ENCODE results near the gene RBM38. TPM values are rescaled to one million over a fixed set of nuclear protein-coding genes. Genes with fewer than 3 reads are reported as not detected.

RBM38 gene
- total and polyA plus RNA-seq, 7 donors: 73.2 to 308 (median 135) TPM

- no peaks in the 10 kb centered on the region for H3K27me3 ChIP-seq (ENCODE audit: insufficient read depth in 3 of 3, low read length in 2 of 3)
- TF ChIP-seq CTCF (IDR thresholded peaks at IDR 0.05): no peak
- ATAC-seq (no peak), DNase-seq (no peak)
- no peak overlapping the region for H3K4me3 ChIP-seq
- H3K36me3 ChIP-seq (ENCODE audit: insufficient read depth in 1 of 2, low read depth in 1 of 2): peaks cover 4 to 57% of the 10 kb centered on the region in 2 donors
- peak overlapping the region; percentile 74 for H3K27ac ChIP-seq
- WGBS, 3 donors: 60 to 78% (median 60%) methylated on average over 29 of the region's 29 CpGs
- no peaks in the 10 kb centered on the region for H3K9me3 ChIP-seq
- peaks cover 43% of the 10 kb centered on the region for H3K4me1 ChIP-seq
- intact Hi-C loops (cut with DNase I): no loop called here
Measured at GRCh38 chr20:57408536-57409233, 17.5 kb downstream of the RBM38 start.

GRCh38 chr20:57409316-57409671 is 18.1 kb downstream of the RBM38 start:
- H3K27ac ChIP-seq: peak overlapping the region; percentile 74
- no peaks in the 10 kb centered on the region for H3K9me3 ChIP-seq
- peak in 1 of 4 donors; percentile 18 for ATAC-seq
- intact Hi-C loops (cut with DNase I): no loop called here
- no peak overlapping the region for H3K4me3 ChIP-seq
- peaks cover 37% of the 10 kb centered on the region for H3K4me1 ChIP-seq
- H3K27me3 ChIP-seq (ENCODE audit: insufficient read depth in 3 of 3, low read length in 2 of 3): no peaks in the 10 kb centered on the region
- H3K36me3 ChIP-seq (ENCODE audit: insufficient read depth in 1 of 2, low read depth in 1 of 2): peaks cover 0 to 51% of the 10 kb centered on the region in 2 donors
- peak in 1 of 2 donors; percentile 45 for DNase-seq
- no peak for TF ChIP-seq CTCF (IDR thresholded peaks at IDR 0.05)
- 45 to 60% (median 49%) methylated on average over 16 of the region's 16 CpGs for WGBS, 3 donors

GRCh38 chr20:57409672-57410397 is 18.6 kb downstream of the RBM38 start:
- intact Hi-C loops (cut with DNase I): no loop called here
- Histone ChIP-seq H3K36me3 (ENCODE audit: insufficient read depth in 1 of 2, low read depth in 1 of 2) (peaks cover 0 to 45% of the 10 kb centered on the region in 2 donors), H3K27me3 (ENCODE audit: insufficient read depth in 3 of 3, low read length in 2 of 3) (no peaks in the 10 kb centered on the region), H3K4me1 (peaks cover 33% of the 10 kb centered on the region), H3K9me3 (no peaks in the 10 kb centered on the region), H3K27ac (peak overlapping the region; percentile 74), H3K4me3 (no peak overlapping the region)
- ATAC-seq (peak in 1 of 4 donors; percentile 14), DNase-seq (peak in 1 of 2 donors; percentile 49)
- TF ChIP-seq CTCF (IDR thresholded peaks at IDR 0.05): no peak
- WGBS, 3 donors: 72 to 75% (median 72%) methylated on average over 13 to 14 of the region's 14 CpGs

- H3K9me3 ChIP-seq: no peaks in the 10 kb centered on the region
- 71 to 85% (median 72%) methylated on average over 15 of the region's 15 CpGs for WGBS, 3 donors
- H3K36me3 ChIP-seq (ENCODE audit: insufficient read depth in 1 of 2, low read depth in 1 of 2): peaks cover 0 to 39% of the 10 kb centered on the region in 2 donors
- no peak overlapping the region for H3K4me3 ChIP-seq
- peak overlapping the region; percentile 74 for H3K27ac ChIP-seq
- intact Hi-C loops (cut with DNase I): no loop called here
- TF ChIP-seq CTCF (IDR thresholded peaks at IDR 0.05): no peak
- H3K4me1 ChIP-seq: peaks cover 28% of the 10 kb centered on the region
- no peaks in the 10 kb centered on the region for H3K27me3 ChIP-seq (ENCODE audit: insufficient read depth in 3 of 3, low read length in 2 of 3)
- ATAC-seq (no peak), DNase-seq (peak in 1 of 2 donors; percentile 52)
Measured at GRCh38 chr20:57410398-57410920, 19.3 kb downstream of the RBM38 start.

All from psoas muscle (tissue), 8 donors.